Astrocyte of the cerebellum (primary cell): Measurements from ENCODE around the gene IER5L.

Experiments
- DNase-seq: peaks from one replicate; pipeline ENCODE4 v3.0.0-alpha.2; 2011; ENCODE audit warnings: low read depth
- H3K4me3 ChIP-seq: 2 replicates; pipeline ENCODE4 v1.5.1; 2011; ENCODE audit warnings: mild to moderate bottlenecking, low read depth, low read length, moderate library complexity
- CTCF ChIP-seq: IDR thresholded peaks from 2 replicates; pipeline ENCODE4 v1.5.1; 2012; ENCODE audit warnings: low read length, low read depth, moderate library complexity, mild to moderate bottlenecking; ENCODE audit errors: missing control alignments
- in situ Hi-C: cut with HindIII; loops from 2 replicates; pipeline ENCODE4 v1.10.0; 2017; ENCODE audit warnings: low sequenced_read_pairs

The IER5L gene

GRCh38 chr9:129139233-129139992 lies 38.6 kb downstream of the IER5L start:
- peak; percentile 81 for TF ChIP-seq CTCF
- H3K4me3 ChIP-seq: peak overlapping the region; percentile 46
- peak; percentile 72 for DNase-seq
- in situ Hi-C loops: no loop called here

- H3K4me3 ChIP-seq: no peak overlapping the region
- TF ChIP-seq CTCF: no peak
- DNase-seq: no peak
- in situ Hi-C loops: no loop called here
Measured at GRCh38 chr9:129138476-129139232, 39.4 kb downstream of the IER5L start.

- no peak for DNase-seq
- in situ Hi-C loops: no loop called here
- TF ChIP-seq CTCF: no peak
- no peak overlapping the region for H3K4me3 ChIP-seq
Measured at GRCh38 chr9:129138144-129138462, 40.0 kb downstream of the IER5L start.

DNA sequence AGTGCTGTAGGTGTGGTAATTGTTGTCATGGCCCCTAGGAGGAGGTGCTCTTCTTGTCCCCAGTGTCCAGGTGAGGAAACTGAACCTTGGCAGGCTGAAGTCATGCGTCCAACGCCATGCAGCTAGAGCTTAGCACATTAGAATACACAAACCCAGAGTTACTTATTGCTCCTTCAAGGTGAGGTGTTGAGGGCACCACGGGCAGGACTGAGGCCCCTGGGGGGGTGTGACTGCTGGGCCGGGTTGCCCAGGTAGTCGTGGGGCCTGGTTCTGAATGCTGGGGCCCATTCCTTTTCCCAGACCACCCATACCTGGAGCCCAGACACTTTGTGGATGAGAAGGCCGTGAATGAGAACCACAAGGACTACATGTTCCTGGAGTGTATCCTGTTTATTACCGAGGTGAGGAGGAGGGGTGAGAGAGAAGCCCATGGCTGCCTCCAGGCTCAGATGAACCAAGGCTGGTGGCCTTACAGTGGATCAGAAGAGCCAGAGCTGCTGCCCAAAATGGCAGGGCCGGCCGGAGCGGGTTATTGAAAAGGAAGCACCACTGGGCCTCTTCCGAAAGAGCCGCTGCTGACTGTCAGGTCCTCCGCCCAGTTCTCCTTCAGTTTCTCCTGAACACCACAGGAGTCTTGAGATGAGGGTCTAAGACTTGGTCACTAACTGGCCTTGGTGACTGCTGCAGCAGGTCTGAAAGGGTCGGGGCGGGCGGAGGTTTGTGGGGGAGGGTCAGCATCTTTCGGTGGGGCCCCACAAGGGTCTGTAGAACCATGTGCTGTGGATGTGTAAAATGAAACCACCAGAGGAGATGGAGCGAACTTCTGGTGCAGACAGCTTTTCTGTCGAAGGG lies 40.5 kb downstream of the IER5L start:
- no peak overlapping the region for H3K4me3 ChIP-seq
- DNase-seq: no peak
- in situ Hi-C loops: no loop called here

GRCh38 chr9:129136446-129137035 lies 41.5 kb downstream of the IER5L start:
- in situ Hi-C loops: no loop called here

More for the DNA sequence above, 40.5 kb downstream of the IER5L start:
- no peak for TF ChIP-seq CTCF

More at GRCh38 chr9:129136446-129137035, 41.5 kb downstream of the IER5L start:
- TF ChIP-seq CTCF: no peak
- no peak for DNase-seq
- no peak overlapping the region for H3K4me3 ChIP-seq
